K562 (cell line): ENCODE data around the gene SPAG17. TPM values are rescaled to one million over a fixed set of nuclear protein-coding genes. Genes with fewer than 3 reads are reported as not detected.

Source experiments
- ARHGAP35 ChIP-seq: fragments of 450-650 bp; IDR thresholded peaks from 2 replicates; pipeline ENCODE4 v1.6.1; 2018; ENCODE audit not compliant: partially characterized antibody
- ATF1 ChIP-seq, 2 experiments: fragments of 450-650 bp in 1 of 2; IDR thresholded peaks; 2 replicates each; pipeline ENCODE4 v1.6.1; 2016; ENCODE audit warnings: missing compliant biosample characterization in 1 of 2, missing genetic modification characterization in 1 of 2
- BCL6 ChIP-seq: fragments of 250-450 bp; sonication (Bioruptor Pico); IDR thresholded peaks from 2 replicates; pipeline ENCODE4 v1.4.0; 2020
- KDM1A ChIP-seq, 2 experiments: fragments of 450-650 bp; IDR thresholded peaks; 2 replicates each; pipeline ENCODE4 v1.6.1; 2016; ENCODE audit warnings: mild to moderate bottlenecking in 2 of 2
- NCOA6 ChIP-seq: fragments of 450-650 bp; IDR thresholded peaks from 2 replicates; pipeline ENCODE4 v1.6.1; 2017; ENCODE audit warnings: mild to moderate bottlenecking
- NFE2L1 ChIP-seq: fragments of 450-650 bp; IDR thresholded peaks from 2 replicates; pipeline ENCODE4 v1.6.1; 2016; ENCODE audit warnings: missing genetic modification characterization, low read depth, mild to moderate bottlenecking, missing compliant biosample characterization, moderate library complexity, borderline replicate concordance
- RBM39 ChIP-seq: fragments of 200-400 bp; formaldehyde crosslinking; optimal IDR thresholded peaks from 2 replicates; pipeline ENCODE3; 2018; ENCODE audit warnings: low read depth, low read length
- RCOR1 ChIP-seq, 2 experiments: IDR thresholded peaks; 2 replicates each; pipeline ENCODE4 v1.6.1; 2012; ENCODE audit warnings: low read depth in 2 of 2, low read length in 2 of 2, borderline replicate concordance in 1 of 2, improper control_type of control experiment in 1 of 2
- RFX1 ChIP-seq: fragments of 450-650 bp; IDR thresholded peaks from 2 replicates; pipeline ENCODE4 v1.6.1; 2016; ENCODE audit warnings: mild to moderate bottlenecking, moderate library complexity
- SETDB1 ChIP-seq: IDR thresholded peaks from one replicate; pipeline ENCODE4 v1.6.1; 2012; ENCODE audit warnings: low read length, control low read depth, inconsistent platforms
- SIN3A ChIP-seq, 2 experiments: fragments of 150-350 bp in 1 of 2; IDR thresholded peaks; 2 replicates each; pipeline ENCODE4 v1.6.1; 2011 to 2016; ENCODE audit warnings: borderline replicate concordance in 2 of 2, low read depth in 2 of 2, low read length in 2 of 2, mild to moderate bottlenecking in 2 of 2, moderate library complexity in 2 of 2; ENCODE audit not compliant: control insufficient read depth in 1 of 2
- SNAPC5 ChIP-seq: fragments of 250-450 bp; sonication (Bioruptor Pico); IDR thresholded peaks from 2 replicates; pipeline ENCODE4 v1.8.0; 2021; ENCODE audit warnings: moderate library complexity, mild to moderate bottlenecking, inconsistent platforms
- STAT5B ChIP-seq: fragments of 250-450 bp; sonication (Bioruptor Pico); IDR thresholded peaks from 2 replicates; pipeline ENCODE4 v1.8.0; 2021; ENCODE audit warnings: mild to moderate bottlenecking, inconsistent platforms
- TAF9B ChIP-seq: fragments of 450-650 bp; IDR thresholded peaks from 2 replicates; pipeline ENCODE4 v1.6.1; 2018; ENCODE audit warnings: mild to moderate bottlenecking; ENCODE audit not compliant: partially characterized antibody
- TRIM24 ChIP-seq, 2 experiments: fragments of 450-650 bp; IDR thresholded peaks; 2 replicates each; pipeline ENCODE4 v1.6.1; 2016
- ZNF253 ChIP-seq: fragments of 250-450 bp; sonication (Bioruptor Pico); conservative IDR thresholded peaks from 2 replicates; pipeline ENCODE4 v1.6.1; 2021; ENCODE audit warnings: mild to moderate bottlenecking
- ZNF589 ChIP-seq: fragments of 200-800 bp; sonication (Bioruptor generic); IDR thresholded peaks from 2 replicates; pipeline ENCODE4 v1.6.1; 2016; ENCODE audit warnings: low read depth, missing genetic modification characterization, missing compliant biosample characterization
- polyA plus RNA-seq, 8 experiments: library from polyadenylated mRNA; depleted of rRNA in 4 of 8; stranded (reverse) in 5 of 8; unstranded in 3 of 8; fragments of >200 nt; fragmentation: Nextera tagmentation in 2 of 8; fragmentation: Illumina TruSeq in 1 of 8; extraction: Ambion mirVana in 2 of 8; extraction: Trizol in 1 of 8; gene quantifications; 2 replicates each; pipeline versions ENCODE4 v1.2.1 to v1.2.3, GENCODE V29; 2011 to 2014; ENCODE audit warnings: inconsistent platforms in 1 of 8, missing spikeins in 1 of 8
- total RNA-seq, 7 experiments: library from RNA; depleted of rRNA in 6 of 7; stranded (reverse); fragments of >200 nt in 6 of 7; fragmentation: Illumina TruSeq in 2 of 7; extraction: Trizol in 2 of 7; gene quantifications; 2 replicates each; pipeline versions ENCODE4 v1.2.1 to v1.2.3, GENCODE V29; 2011 to 2021; ENCODE audit warnings: low replicate concordance in 1 of 7
- TF ChIP-seq, protein P1 (sequence below): fragments of 250-450 bp; sonication (Bioruptor Pico); IDR thresholded peaks from 2 replicates; pipeline ENCODE4 v1.8.0; 2021; ENCODE audit warnings: moderate library complexity, mild to moderate bottlenecking, inconsistent platforms
- TF ChIP-seq, protein P2 (sequence below): sonication (generic); formaldehyde crosslinking; IDR thresholded peaks from 2 replicates; pipeline ENCODE4 v1.5.0; 2020; ENCODE audit warnings: missing genetic modification reagents
- TF ChIP-seq, protein P3 (sequence below): fragments of 450-650 bp; formaldehyde crosslinking; IDR thresholded peaks from 2 replicates; pipeline ENCODE4 v1.4.0; 2020; ENCODE audit warnings: mild to moderate bottlenecking, moderate library complexity

SPAG17 gene
- total and polyA plus RNA-seq, 9 of the 15 experiments (the other 6 are each of a cell fraction or from before 2014, with no cell fraction given) = 0.07 to 2.1 (median 1.5) TPM

- TF ChIP-seq, protein P1, sequence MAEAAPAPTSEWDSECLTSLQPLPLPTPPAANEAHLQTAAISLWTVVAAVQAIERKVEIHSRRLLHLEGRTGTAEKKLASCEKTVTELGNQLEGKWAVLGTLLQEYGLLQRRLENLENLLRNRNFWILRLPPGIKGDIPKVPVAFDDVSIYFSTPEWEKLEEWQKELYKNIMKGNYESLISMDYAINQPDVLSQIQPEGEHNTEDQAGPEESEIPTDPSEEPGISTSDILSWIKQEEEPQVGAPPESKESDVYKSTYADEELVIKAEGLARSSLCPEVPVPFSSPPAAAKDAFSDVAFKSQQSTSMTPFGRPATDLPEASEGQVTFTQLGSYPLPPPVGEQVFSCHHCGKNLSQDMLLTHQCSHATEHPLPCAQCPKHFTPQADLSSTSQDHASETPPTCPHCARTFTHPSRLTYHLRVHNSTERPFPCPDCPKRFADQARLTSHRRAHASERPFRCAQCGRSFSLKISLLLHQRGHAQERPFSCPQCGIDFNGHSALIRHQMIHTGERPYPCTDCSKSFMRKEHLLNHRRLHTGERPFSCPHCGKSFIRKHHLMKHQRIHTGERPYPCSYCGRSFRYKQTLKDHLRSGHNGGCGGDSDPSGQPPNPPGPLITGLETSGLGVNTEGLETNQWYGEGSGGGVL (CRISPR knock-in tag) = no peak
- TF ChIP-seq, protein P2, sequence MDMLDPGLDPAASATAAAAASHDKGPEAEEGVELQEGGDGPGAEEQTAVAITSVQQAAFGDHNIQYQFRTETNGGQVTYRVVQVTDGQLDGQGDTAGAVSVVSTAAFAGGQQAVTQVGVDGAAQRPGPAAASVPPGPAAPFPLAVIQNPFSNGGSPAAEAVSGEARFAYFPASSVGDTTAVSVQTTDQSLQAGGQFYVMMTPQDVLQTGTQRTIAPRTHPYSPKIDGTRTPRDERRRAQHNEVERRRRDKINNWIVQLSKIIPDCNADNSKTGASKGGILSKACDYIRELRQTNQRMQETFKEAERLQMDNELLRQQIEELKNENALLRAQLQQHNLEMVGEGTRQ (CRISPR knock-in tag) = peak; percentile 83
- TF ChIP-seq SNAPC5 (CRISPR knock-in tag) (no peak), NCOA6 (no peak), BCL6 (CRISPR knock-in tag) (no peak), RFX1 (peak; percentile 95), KDM1A (IDR thresholded peaks at IDR 0.05) (peak; percentile 66 to 73; a peak in 3 of 4 replicates), ZNF253 (CRISPR knock-in tag) (no peak), RCOR1 (IDR thresholded peaks at IDR 0.05; ENCODE audit: borderline replicate concordance in 1 of 2, low read depth in 2 of 2, low read length in 2 of 2) (peak in 1 of 2 experiments; percentile 85; a peak in 2 of 4 replicates), NFE2L1 (tag) (no peak), SETDB1 (no peak), ZNF589 (CRISPR knock-in tag) (no peak; the same call in 1 of the 2 replicates), RBM39 (no peak), TAF9B (no peak), SIN3A (IDR thresholded peaks at IDR 0.05; ENCODE audit: borderline replicate concordance in 2 of 2, control insufficient read depth in 1 of 2, low read depth in 2 of 2, low read length in 2 of 2) (peak; percentile 76 to 85; a peak in 2 of 4 replicates), STAT5B (CRISPR knock-in tag) (no peak), TRIM24 (IDR thresholded peaks at IDR 0.05) (peak in 1 of 2 experiments; percentile 41; a peak in 1 of 4 replicates), ARHGAP35 (no peak), ATF1 (CRISPR knock-in tag; IDR thresholded peaks at IDR 0.05) (no peak), ATF1 (tag; IDR thresholded peaks at IDR 0.05) (peak; percentile 91)
- TF ChIP-seq, protein P3, sequence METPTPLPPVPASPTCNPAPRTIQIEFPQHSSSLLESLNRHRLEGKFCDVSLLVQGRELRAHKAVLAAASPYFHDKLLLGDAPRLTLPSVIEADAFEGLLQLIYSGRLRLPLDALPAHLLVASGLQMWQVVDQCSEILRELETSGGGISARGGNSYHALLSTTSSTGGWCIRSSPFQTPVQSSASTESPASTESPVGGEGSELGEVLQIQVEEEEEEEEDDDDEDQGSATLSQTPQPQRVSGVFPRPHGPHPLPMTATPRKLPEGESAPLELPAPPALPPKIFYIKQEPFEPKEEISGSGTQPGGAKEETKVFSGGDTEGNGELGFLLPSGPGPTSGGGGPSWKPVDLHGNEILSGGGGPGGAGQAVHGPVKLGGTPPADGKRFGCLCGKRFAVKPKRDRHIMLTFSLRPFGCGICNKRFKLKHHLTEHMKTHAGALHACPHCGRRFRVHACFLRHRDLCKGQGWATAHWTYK = no peak
Observed at GRCh38 chr1:118185084-118185832, at the start of gene SPAG17 (continued).
